ENCODE results near the gene PAGE4.

Gene PAGE4

DNA sequence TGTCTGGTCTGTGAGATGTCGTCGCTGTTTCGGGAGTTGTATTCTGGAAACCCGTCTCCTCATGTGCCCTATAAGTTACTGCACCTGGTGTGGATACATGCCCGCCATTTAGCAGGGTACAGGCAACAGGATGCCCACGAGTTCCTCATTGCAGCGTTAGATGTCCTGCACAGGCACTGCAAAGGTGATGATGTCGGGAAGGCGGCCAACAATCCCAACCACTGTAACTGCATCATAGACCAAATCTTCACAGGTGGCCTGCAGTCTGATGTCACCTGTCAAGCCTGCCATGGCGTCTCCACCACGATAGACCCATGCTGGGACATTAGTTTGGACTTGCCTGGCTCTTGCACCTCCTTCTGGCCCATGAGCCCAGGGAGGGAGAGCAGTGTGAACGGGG, 51.6 kb downstream of the PAGE4 start:
- no peak overlapping the region for H3K27ac ChIP-seq
- no peak overlapping the region for H2AFZ ChIP-seq (ENCODE audit: low read depth)
- 0 out of 2 replicates have a peak overlapping the region, but pooled peaks have one; percentile 27 for H3K9ac ChIP-seq
- H4K20me1 ChIP-seq (ENCODE audit: insufficient read depth): no peaks in the 10 kb centered on the region
- H3K4me1 ChIP-seq (ENCODE audit: low read depth, poor library complexity, severe bottlenecking): peaks cover 10% of the 10 kb centered on the region
- TF ChIP-seq, protein P1, sequence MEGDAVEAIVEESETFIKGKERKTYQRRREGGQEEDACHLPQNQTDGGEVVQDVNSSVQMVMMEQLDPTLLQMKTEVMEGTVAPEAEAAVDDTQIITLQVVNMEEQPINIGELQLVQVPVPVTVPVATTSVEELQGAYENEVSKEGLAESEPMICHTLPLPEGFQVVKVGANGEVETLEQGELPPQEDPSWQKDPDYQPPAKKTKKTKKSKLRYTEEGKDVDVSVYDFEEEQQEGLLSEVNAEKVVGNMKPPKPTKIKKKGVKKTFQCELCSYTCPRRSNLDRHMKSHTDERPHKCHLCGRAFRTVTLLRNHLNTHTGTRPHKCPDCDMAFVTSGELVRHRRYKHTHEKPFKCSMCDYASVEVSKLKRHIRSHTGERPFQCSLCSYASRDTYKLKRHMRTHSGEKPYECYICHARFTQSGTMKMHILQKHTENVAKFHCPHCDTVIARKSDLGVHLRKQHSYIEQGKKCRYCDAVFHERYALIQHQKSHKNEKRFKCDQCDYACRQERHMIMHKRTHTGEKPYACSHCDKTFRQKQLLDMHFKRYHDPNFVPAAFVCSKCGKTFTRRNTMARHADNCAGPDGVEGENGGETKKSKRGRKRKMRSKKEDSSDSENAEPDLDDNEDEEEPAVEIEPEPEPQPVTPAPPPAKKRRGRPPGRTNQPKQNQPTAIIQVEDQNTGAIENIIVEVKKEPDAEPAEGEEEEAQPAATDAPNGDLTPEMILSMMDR (conservative IDR thresholded peaks at IDR 0.05; ENCODE audit: low read depth, low read length): no peak
- H3K27me3 ChIP-seq (ENCODE audit: insufficient read depth, low read depth): no peaks in the 10 kb centered on the region
- H3K4me3 ChIP-seq (IDR thresholded peaks at IDR 0.05; ENCODE audit: insufficient read depth, low read depth, low read length): no peak overlapping the region
- H3K79me2 ChIP-seq (ENCODE audit: insufficient read depth, low read depth): no peaks in the 10 kb centered on the region
- no peaks in the 10 kb centered on the region for H3K36me3 ChIP-seq (ENCODE audit: insufficient read depth)
- H3K4me2 ChIP-seq: peak overlapping the region; percentile 64
